Measurements from ENCODE around the gene ADAP1.

DNA sequence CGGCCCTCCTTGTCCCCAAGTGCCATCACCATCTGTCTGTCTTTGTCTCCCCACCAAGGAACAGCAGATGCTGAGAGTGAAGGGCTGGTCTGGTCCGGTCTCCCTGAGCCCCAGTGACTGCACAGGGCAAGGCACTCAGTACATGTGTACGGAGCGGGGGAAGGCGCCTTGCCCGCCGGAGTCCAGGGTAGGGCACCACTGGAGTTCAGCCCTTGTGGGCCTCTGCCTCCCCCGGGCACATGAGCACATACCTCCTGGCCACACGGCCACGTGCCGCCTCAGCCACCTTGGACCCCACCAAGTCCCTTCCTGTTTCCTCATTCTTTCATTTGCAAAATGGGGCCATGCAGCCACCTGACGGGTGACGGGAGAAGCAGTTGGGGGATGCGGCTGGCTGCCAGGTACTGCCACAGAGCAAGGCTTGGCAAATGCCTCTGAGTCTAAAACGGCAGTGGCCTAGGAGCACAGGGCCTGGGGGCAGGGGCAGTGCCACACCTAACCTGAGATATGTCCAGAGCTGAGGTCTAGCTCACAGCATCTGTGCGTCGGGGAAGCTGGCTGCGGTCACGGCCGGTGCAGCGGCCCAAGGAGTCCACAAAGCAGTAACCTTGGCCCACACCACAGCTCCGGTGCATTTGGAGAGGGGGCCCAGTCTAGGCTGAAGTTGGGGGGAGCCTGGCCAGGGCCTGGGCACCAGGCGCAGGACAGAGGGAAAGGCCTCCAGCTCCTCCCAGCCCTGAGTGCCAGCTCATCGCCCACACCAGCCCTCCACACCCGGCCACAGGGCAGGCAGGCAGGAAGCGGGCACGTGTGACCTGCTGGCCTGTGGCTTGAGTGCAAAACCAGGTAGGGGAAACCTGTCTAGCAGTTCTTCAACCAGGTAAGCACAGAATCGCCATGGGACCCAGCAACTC is 5.2 kb downstream of the ADAP1 start:
- TF ChIP-seq, protein P1, sequence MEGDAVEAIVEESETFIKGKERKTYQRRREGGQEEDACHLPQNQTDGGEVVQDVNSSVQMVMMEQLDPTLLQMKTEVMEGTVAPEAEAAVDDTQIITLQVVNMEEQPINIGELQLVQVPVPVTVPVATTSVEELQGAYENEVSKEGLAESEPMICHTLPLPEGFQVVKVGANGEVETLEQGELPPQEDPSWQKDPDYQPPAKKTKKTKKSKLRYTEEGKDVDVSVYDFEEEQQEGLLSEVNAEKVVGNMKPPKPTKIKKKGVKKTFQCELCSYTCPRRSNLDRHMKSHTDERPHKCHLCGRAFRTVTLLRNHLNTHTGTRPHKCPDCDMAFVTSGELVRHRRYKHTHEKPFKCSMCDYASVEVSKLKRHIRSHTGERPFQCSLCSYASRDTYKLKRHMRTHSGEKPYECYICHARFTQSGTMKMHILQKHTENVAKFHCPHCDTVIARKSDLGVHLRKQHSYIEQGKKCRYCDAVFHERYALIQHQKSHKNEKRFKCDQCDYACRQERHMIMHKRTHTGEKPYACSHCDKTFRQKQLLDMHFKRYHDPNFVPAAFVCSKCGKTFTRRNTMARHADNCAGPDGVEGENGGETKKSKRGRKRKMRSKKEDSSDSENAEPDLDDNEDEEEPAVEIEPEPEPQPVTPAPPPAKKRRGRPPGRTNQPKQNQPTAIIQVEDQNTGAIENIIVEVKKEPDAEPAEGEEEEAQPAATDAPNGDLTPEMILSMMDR (conservative IDR thresholded peaks at IDR 0.05; ENCODE audit: low read depth, low read length): no peak
- no peak for TF ChIP-seq EZH2 (IDR thresholded peaks at IDR 0.05; ENCODE audit: borderline replicate concordance, low read depth, low read length, poor library complexity, severe bottlenecking)

Data from A673 (cell line).